ENCODE measurements around the gene HEMK1.

DNA sequence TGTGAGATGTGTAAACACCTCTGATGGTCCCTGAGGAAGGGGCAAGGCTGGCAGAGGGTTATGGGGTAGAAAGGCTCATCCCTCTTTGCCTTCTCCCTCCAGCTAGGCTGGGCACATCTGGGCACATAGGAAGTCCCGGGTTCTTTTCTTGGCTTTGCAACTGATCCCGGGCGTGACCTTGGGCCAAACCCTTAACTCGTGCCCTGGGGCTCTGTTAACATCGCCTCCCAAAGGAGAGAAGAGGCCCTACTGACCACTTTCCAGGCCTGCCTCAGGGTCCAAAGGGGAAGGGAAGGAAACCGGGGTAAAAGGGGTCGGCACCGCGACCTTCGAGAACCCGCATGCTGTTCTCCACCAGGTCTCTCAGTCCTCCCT lies 2.3 kb upstream of the HEMK1 start:
- TF ChIP-seq EZH2phosphoT487 (IDR thresholded peaks at IDR 0.05; ENCODE audit: borderline replicate concordance, low read length), result no peak
- TF ChIP-seq CTCF (IDR thresholded peaks at IDR 0.05; ENCODE audit: low read depth, low read length, poor library complexity, severe bottlenecking), result no peak

Data from DOHH2 (cell line).